ENCODE data around the gene TGFBRAP1.

DNA sequence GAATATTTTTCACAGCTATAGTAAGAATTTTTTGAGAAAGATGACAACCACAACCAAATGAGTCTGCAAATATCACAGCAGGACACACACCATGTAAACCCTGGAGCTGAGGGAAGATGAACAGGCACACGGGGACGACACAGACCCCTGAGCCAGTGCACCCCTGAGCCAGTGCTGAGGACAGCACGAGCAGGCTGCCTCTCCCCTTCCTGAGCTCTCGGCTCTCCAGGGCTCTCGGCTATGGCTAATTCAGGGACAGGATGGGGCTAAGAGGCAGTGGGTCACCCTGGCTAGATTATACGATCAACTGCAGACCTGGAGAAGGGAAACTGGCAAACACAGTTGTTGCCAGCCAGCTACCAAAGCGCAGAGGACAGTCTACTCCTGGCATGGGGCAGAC lies 41.4 kb downstream of the TGFBRAP1 start:
- TF ChIP-seq, protein P1, sequence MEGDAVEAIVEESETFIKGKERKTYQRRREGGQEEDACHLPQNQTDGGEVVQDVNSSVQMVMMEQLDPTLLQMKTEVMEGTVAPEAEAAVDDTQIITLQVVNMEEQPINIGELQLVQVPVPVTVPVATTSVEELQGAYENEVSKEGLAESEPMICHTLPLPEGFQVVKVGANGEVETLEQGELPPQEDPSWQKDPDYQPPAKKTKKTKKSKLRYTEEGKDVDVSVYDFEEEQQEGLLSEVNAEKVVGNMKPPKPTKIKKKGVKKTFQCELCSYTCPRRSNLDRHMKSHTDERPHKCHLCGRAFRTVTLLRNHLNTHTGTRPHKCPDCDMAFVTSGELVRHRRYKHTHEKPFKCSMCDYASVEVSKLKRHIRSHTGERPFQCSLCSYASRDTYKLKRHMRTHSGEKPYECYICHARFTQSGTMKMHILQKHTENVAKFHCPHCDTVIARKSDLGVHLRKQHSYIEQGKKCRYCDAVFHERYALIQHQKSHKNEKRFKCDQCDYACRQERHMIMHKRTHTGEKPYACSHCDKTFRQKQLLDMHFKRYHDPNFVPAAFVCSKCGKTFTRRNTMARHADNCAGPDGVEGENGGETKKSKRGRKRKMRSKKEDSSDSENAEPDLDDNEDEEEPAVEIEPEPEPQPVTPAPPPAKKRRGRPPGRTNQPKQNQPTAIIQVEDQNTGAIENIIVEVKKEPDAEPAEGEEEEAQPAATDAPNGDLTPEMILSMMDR (IDR thresholded peaks at IDR 0.05): no peak
- TF ChIP-seq EZH2 (IDR thresholded peaks at IDR 0.05) (no peak), EZH2phosphoT487 (IDR thresholded peaks at IDR 0.05) (no peak)
